RKO (cell line): ENCODE results near the gene ACTR5.
"Not testable (repeated sequence)": the region's sequence is repeated elsewhere in the genome, so short reads cannot be mapped to it uniquely, and the experiment has no call there.

Source experiments
- DNase-seq: peaks from one replicate; pipeline ENCODE4 v3.0.0-alpha.2; 2016; ENCODE audit warnings: low spot score

ACTR5 gene

DNA sequence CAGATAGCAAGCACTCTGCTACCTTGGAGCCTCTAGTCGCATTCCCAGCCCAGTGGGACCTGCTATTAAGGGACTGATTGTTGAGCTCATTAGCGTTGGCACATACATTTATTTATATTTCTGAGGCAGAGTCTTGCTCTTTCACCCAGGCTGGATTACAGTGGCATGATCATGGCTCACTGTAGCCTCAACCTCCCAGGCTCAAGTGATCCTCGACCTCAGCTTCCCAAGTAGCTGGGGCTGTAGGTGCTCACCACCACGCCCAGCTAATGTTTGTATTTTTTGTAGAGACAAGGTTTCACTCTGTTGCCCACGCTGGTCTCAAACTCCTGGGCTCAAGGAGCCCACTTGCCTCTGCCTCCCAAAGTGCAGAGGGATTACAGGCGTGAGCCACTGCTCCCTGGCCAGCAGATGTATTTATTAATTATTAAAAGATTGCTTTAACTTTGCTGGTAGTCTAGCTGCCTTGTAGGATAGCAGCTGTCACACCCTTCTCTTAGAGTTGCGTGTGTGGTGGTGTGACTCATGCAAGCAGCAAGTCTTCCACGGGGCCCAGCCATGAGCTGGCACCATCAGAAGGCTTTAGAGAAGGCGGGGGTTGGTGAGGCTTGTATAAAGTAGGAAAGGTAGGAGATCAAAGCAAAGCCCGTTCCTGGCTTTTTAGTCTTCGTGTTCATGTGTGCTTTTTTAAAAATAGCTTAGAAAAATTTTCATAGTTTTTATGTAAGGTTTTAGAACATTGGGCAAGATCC, 16.5 kb downstream of the ACTR5 start:
- DNase-seq, result peak; percentile 81

DNA sequence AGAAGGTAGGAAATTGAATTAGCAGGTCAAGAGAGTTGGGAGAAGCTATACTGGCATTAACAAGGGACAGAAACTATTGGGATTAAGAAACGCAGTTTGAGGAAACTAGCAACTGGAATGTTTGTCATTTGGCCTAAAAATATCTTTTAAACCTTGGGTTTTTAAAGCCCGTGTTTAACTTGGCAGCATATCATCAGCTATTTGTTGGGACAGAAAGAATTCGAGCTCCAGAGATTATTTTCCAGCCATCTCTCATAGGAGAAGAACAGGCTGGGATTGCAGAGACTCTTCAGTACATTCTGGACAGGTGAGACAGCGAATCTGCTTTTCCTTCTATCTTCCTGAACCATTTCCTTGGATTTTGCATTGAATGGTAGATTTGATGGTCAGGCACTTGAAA, 17.8 kb downstream of the ACTR5 start:
- DNase-seq, result no peak

GRCh38 chr20:38769376-38770295, 21.4 kb downstream of the ACTR5 start:
- DNase-seq, result no peak

GRCh38 chr20:38770546-38770945, 22.3 kb downstream of the ACTR5 start:
- DNase-seq, result no peak

DNA sequence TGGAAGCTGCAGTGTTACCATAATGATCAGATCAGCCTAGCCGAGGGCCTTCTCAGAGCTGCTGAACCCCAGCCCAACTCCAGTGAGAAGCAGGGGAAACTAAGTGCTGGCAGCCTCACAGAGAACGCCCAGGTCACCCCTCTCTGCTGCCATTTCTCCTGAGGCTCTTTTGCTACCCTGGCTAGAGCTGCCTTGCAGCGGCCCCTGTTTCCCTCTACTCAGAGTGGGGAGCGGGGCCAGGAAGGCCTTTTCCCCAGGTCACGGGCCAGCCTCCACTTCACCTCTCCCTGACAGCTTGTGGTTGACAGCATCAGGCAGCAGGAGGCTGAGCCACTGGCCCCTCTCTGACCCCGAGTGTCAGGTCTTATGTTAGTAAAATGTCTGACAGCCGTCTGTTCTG, 22.7 kb downstream of the ACTR5 start:
- no peak for DNase-seq

GRCh38 chr20:38771621-38772020, 23.4 kb downstream of the ACTR5 start:
- no peak for DNase-seq

DNA sequence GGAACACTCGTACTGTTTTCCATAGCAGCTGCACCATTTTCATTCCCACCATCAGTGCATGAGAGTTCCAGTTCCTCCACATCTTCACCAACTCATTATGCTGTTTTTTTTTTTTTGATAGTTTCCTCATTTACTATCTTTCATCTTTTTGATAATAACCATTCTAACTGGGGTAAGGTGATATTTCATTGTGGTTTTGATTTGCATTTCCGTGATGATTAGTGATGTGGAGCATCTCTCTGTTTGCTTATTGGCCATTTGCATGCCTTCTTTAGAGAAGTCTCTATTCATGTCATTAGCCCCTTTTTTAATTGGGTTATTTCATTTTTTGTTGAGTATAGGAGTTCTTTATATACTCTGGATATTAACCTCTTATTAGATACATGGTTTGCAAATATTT, 25.9 kb downstream of the ACTR5 start:
- no peak for DNase-seq

- DNase-seq, result no peak
These were observed 28.1 kb downstream of the ACTR5 start for GRCh38 chr20:38776363-38776762.

DNA sequence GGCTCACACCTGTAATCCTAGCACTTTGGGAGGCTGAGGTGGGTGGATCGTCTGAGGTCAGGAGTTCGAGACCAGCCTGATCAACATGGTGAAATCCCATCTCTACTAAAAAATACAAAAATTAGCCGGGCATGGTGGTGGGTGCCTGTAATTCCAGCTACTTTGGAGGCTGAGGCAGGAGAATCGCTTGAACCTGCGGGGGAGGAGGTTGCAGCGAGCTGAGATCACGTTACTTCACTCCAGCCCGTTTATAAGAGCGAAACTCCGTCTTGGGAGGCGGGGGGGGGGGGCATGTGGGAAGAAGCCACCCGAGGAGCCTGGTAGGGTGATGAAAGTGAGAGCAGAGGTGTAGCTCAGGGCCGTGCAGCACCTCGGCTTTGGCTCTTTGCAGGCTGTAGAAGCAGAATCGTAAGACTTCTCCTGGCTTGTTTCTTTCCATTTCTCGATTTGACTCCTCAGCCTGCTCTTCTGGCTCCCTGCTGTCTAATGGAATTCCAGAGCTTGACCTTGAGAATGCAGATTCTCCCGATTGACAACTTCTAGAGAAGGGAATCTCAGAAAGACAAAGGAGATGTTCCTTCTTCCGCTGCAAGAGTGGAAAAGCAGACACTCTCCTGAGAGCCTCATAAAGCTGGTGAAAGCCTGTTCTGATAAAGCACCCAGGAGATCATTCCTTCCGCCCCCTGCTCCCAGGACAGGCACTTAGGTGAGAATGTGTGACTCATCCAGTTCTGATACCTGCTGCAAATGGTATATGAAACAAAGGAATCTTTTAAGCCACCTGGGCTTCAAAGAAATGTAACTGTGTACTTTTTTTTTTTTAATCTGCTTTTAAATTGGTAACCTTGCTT, 31.2 kb downstream of the ACTR5 start:
- no peak for DNase-seq

GRCh38 chr20:38782275-38782674, 34.0 kb downstream of the ACTR5 start:
- DNase-seq, result no peak

GRCh38 chr20:38787870-38788269, 39.6 kb downstream of the ACTR5 start:
- DNase-seq, result no peak

GRCh38 chr20:38789503-38790199, 41.4 kb downstream of the ACTR5 start:
- DNase-seq, result peak; percentile 78

DNA sequence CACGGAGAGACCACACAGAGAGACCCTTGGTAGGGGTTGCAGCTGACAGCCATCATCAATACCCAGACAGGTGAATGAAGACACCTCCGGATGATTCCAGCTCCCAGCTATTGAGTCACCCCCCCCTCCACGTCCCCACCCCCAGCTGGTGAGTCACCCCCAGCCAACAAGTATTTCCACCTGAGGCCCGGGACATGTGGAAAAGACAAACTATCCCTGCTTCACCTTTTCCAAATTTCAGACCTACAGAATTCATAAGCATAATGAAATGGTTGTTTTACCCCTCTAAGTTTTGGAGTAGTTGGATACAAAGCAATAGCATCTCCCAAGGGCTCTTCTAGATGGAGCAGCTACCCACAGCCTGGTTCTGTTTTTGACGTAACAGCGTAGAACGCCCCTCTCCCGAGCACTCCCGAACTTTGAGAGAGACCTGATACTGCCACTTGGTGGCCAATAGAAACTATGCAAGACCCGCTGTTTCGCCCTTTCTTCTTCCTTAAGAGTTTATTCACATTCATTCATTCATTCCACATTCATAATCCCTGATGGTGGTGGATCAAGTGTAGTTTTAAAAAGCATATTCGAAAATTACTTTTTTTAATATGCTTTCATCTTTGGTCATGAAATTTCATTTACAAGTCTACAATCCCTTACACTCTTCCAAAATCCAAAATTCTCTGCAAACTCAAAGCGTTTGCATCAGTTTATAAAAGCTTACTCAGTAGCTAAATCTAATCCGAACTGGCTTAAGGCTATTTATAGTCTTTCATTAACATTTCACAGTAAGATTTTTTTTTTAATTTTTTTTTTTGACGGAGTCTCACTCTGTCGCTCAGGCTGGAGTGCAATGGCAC, 42.2 kb downstream of the ACTR5 start:
- DNase-seq, result peak; percentile 79

- no peak for DNase-seq
These were observed 43.0 kb downstream of the ACTR5 start for GRCh38 chr20:38791291-38791690.

DNA sequence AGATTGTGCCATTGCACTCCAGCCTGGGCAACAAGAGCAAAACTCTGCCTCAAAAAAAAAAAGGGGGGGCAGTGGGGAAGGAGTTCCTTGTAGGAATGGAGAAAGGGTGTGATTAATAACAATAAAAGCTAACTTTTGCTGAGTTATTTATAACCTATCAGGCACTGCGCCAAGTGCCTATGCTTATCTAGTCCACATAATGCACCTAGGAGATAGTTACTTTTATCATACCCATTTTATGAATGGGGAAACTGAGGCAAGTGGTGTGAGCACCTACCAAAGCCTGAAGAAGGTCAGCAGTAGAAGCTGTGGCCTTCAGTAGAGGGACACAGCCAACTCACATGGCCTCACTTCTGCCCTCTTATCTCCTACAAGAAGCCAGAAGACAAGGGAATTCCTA, 43.7 kb downstream of the ACTR5 start:
- no peak for DNase-seq

DNA sequence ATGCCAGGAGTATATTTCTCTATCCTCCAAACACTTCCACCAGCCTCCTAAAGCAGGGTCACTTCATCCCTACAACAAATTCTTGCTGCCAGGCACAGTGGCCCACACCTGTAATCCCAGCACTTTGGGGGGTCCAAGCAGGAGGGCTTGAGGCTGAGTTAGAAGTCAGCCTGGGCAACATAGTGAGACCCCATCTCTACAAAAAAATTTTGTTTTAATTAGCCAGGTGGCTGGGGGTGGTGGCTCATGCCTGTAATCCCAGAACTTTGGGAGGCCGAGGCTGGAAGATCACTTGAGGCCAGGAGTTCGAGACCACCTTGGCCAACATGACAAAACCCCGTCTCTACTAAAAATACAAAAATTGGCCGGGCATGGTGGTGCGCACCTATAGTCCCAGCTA, 45.8 kb downstream of the ACTR5 start:
- DNase-seq, result not testable (repeated sequence)

GRCh38 chr20:38798266-38798665, 50.0 kb downstream of the ACTR5 start:
- DNase-seq, result no peak

- DNase-seq, result no peak
These were observed 50.9 kb downstream of the ACTR5 start for GRCh38 chr20:38799203-38799602.

GRCh38 chr20:38800882-38801281, 52.6 kb downstream of the ACTR5 start:
- DNase-seq, result no peak

- DNase-seq, result no peak
These were observed 56.0 kb downstream of the ACTR5 start for GRCh38 chr20:38804221-38804620.
